Endothelial cell of umbilical vein (primary cell): Measurements from ENCODE around the gene AMELY.

Experiments used
- CTCF ChIP-seq, 2 donors: IDR thresholded peaks; 1 replicate in 1 of 2; 2 replicates in 1 of 2; pipeline ENCODE4 v1.5.1; 2011; ENCODE audit warnings: low read length in 2 of 2, mild to moderate bottlenecking in 2 of 2, moderate library complexity in 2 of 2, control low read depth in 1 of 2, inconsistent platforms in 1 of 2, low read depth in 1 of 2; ENCODE audit not compliant: insufficient read depth in 1 of 2; ENCODE audit errors: extremely low read depth in 1 of 2
- EZH2 ChIP-seq: IDR thresholded peaks from 2 replicates; pipeline ENCODE4 v1.6.1; 2012; ENCODE audit warnings: borderline replicate concordance, low read depth, mild to moderate bottlenecking, moderate library complexity, low read length, inconsistent platforms; ENCODE audit not compliant: severe bottlenecking
- GATA2 ChIP-seq: IDR thresholded peaks from 2 replicates; pipeline ENCODE4 v1.7.0; 2011; ENCODE audit warnings: low read depth, mild to moderate bottlenecking, moderate library complexity, mixed read lengths, low read length; ENCODE audit not compliant: insufficient read length, insufficient read depth
- JUN ChIP-seq: IDR thresholded peaks from 2 replicates; pipeline ENCODE4 v1.6.1; 2011; ENCODE audit warnings: borderline replicate concordance, low read depth; ENCODE audit not compliant: insufficient read length, insufficient read depth
- MYC ChIP-seq: IDR thresholded peaks from one replicate; pipeline ENCODE4 v1.6.1; 2011; ENCODE audit warnings: mild to moderate bottlenecking, low read depth, low read length
- POLR2A ChIP-seq: IDR thresholded peaks from 2 replicates; pipeline ENCODE4 v1.6.1; 2012; ENCODE audit warnings: low read depth, mild to moderate bottlenecking, control low read depth, low read length
- POLR2AphosphoS5 ChIP-seq: IDR thresholded peaks from 2 replicates; pipeline ENCODE4 v1.6.1; 2012; ENCODE audit warnings: low read depth, mild to moderate bottlenecking, control low read depth, low read length, moderate library complexity; ENCODE audit not compliant: insufficient read depth

DNA sequence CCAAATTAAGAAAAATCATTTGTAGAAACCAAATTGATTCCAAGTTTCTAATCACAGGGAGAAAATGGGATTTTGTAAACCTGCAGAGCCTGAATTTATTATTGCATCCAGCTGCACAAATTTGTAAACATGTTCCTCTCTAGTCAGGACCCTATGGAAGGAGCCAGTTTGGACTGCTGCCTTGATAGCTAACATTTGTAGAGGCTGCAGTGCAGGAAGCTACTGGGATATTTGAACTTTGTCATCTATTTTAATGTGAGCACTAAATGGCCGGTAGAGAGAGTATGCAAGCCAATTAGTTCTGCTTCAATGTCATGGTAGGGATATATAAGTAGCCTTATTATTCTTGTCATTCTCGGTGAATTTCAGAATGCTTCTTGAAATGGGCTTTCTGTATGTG is 62.2 kb downstream of the AMELY start:
- TF ChIP-seq POLR2AphosphoS5, result no peak
- no peak for TF ChIP-seq CTCF (IDR thresholded peaks at IDR 0.05; ENCODE audit: extremely low read depth in 1 of 2, insufficient read depth in 1 of 2, low read depth in 1 of 2, low read length in 2 of 2)
- TF ChIP-seq POLR2A, result no peak
- TF ChIP-seq MYC, result no peak
- no peak for TF ChIP-seq JUN
- TF ChIP-seq EZH2, result no peak
- no peak for TF ChIP-seq GATA2
